HG03196 (cell line): ENCODE results near the gene TTC9B.

ENCODE experiments used
- ATAC-seq: cut with Tn5 transposase; IDR thresholded peaks from one replicate; pipeline ENCODE4 v1.9.1; 2021; ENCODE audit not compliant: unreplicated experiment

Gene TTC9B

DNA sequence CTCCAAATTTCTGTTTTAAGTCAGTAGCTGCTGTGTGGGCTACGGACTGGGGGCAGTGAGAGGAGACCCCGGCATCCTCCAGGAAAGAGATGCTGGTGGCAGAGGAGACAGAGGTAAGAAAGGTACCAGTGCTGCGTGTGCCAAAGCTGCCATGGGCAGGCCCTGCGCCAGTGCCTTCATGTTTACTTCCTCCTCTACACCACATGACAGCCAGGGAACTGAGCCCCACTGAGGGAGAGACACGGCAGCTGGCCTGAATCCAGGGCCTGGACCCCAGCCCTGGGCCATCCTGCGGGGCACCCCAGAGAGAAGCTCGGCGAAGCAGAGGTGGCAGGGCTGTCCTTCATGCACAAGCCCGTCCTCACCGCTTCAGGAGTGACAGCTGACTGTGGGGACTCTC, 31.0 kb upstream of the TTC9B start:
- no peak for ATAC-seq

DNA sequence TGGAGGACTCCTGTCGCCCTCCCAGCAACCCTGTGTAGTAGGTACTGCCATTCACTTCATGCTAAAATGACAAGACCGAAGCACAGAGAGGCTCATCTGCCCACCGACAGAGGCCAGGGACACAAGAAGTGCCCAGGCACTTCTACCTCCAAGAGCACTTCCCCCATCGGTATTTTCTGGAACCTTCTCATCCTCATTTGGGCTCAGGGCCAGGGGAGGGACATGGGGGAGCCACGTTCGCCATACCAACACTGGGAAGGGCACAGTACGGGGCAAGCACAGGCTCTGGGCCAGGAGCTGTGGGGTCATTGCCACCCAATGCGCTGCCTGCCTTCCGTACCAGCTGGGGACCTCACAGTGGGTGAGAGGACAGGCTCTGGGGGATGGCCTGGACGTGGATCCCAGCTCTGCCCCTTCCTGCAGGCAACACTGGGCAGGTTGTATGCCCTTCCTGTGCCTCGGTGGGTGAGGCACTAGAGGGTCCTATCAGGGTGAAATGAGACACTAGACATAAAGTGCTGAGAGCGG, 29.6 kb upstream of the TTC9B start:
- ATAC-seq: no peak

DNA sequence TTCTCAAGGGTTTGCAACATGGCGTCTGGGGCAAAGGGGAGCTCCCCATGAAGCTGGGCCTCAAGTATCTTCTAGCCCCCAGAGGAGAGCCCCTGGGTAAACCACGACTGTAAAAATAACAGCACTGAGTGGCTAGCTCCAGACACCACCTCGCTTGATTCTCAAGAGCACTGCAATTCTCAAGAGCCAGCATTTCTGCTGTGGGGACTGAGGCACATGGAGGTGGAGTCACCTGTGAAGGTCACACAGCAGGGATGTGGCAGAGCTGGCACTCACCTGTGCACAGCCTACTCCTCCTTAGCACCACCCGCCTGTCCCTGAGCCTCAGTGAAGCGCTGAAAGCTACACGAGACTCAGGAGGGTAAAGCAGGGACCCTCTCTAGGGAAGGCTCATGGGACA, 29.0 kb upstream of the TTC9B start:
- no peak for ATAC-seq

GRCh38 chr19:40246292-40247073, 28.3 kb upstream of the TTC9B start:
- no peak for ATAC-seq

GRCh38 chr19:40245506-40246128, 27.4 kb upstream of the TTC9B start:
- ATAC-seq: no peak

- ATAC-seq: no peak
These were observed 26.6 kb upstream of the TTC9B start for GRCh38 chr19:40244579-40245317.

DNA sequence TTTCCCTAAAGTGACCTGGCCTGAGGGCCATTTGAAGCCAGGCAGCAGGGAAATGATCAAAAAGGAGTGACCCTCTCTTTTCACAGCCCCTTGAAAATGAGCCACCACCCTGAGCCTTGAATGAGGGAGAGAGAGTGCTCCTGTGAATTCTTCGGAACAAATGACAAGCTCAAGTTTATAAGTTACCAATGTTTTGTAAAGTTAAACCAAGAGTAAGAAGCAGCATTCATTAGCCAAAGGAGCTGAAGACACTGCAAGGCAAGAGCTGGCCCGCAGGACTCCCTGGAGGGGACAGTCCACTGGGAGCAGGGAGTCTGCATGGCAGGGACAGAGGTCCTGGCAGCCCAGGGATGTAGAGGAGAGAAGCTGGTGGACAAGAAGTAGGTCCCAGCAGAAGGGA, 25.0 kb upstream of the TTC9B start:
- ATAC-seq: no peak

- no peak for ATAC-seq
These were observed 24.3 kb upstream of the TTC9B start for GRCh38 chr19:40242480-40242879.

DNA sequence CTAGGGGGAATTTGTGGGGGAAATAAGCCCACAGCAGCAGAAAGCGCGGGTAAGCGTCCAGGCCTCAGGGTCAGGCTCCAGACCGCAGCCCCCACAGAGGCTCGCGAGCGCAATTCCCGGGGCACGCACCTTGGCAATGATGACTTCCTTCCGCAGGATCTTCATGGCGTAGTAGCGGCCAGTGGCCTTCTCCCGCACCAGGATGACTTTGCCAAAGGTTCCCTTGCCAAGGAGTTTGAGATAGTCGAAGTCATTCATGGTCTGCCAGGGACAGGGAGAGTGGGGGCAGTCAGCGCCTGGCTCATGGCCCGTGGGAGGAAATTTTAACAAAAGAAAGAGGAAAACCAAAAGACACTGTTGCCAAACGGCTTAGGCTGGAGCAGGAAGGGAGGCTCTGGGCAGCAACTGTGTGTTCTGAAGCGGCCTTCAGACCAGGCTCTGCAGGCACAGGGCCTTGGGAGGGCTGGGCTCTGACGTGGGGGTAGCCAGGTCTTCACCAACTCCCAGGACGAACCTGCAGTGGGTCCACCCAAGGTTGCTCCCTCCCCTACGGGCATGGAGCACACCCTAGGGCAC, 23.7 kb upstream of the TTC9B start:
- no peak for ATAC-seq

DNA sequence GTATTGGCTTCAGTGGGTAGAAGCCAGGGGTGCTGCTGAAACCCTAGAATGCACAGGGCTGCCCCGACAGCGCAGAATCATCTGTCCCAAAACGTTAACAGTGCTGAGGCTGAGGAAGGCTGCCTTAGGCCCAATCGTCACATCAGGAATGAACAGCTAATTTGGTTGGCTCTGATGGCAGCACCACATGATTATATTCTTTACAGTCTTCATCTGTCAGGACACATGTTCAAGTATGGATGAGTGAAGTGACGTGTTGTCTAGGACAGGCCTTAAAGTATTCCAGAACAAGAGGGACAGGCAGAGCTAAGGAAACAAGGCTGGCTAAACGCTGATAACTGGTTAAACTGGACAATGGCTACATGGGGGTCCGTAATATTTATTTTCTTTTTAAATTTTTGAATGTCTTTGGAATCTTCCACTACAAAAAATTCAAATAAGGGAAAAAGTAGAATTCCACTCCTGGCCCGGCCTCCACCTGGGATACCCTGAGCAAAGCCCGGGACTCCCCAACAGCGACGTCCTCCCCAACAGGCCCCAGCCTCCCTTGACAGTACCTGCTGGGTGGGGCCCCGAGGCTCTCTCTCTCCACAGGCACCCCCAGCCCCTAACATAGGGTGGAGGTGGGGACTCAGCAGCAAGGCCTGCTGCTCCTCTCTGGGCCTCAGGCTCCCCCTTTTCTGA, 23.1 kb upstream of the TTC9B start:
- no peak for ATAC-seq

GRCh38 chr19:40240332-40240731, 22.1 kb upstream of the TTC9B start:
- ATAC-seq: no peak

DNA sequence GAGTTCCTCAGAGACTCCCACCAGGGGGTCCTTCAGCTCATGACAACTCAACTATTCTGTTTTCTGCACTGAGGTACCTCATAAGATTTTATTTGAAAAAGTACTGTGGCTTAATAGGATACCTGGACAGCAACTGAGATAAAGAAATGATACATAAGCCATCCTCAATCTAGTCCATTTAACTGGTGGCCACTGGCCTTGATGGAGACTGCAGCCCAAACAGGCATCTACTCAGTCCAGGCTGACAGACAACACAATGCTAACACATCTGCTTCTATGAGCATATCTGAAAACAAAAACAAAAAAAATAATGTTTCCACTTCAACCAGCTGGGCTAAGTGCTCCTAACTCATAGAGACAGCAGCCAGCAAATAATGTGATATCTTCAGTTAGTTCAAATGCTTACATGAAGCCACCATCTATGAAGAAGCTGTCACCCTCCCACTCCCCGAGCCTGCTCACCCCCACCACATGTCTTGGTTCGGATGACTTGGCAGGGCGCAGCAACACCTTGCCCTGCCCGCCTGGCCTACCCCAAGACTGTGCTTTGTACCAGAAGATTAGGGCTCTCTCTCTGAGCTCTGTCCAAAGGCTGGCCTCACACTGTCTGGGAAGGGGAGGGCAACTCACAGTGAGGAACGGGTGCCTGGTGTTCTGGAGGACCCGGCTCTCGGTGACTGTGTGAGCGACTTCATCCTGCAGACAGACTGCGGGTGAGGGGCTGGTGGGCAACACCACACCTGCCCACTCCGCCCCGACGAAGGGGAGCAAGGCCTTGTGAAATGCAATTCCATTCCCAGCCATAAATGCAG, 21.4 kb upstream of the TTC9B start:
- ATAC-seq: no peak

GRCh38 chr19:40238775-40239174, 20.6 kb upstream of the TTC9B start:
- ATAC-seq: no peak

DNA sequence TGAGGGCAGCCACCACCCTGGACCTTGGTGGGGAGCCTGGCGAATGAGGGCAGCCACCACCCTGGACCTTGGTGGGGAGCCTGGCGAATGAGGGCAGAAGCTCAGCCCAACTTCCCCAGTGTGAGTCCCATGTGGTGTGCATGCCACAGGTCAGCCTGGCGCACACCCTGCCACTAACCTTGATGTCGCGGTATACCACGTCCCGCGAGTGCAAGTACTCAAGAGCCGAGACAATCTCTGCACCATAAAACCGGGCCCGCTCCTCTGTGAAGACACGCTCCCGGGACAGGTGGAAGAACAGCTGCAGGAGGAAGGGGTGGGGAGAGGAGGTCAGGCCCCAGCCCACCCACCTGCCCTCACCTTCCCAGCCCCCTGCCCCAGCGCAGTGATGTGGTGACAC, 19.6 kb upstream of the TTC9B start:
- ATAC-seq: no peak

DNA sequence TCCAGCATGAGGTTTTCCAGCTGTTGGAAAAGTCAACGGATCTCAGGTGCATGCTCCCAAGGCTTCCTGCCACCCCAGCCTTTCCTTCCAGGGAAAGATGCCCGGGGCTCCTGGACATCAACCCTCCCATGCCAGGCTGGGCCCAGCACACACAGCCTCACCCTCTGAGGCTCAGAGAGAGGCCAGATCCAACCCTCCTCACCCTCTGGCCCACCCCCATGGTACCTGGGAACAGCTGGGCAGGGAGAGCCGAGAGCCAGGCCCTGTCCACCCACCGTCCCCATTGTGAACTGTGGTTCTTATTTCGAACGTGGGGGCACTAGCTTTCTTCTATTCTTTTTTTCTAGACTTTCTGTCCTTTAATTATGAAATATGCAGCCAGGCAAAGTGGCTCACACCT, 18.2 kb upstream of the TTC9B start:
- no peak for ATAC-seq

- ATAC-seq: no peak
These were observed 17.8 kb upstream of the TTC9B start for GRCh38 chr19:40236026-40236355.

GRCh38 chr19:40235238-40236025, 17.2 kb upstream of the TTC9B start:
- ATAC-seq: no peak

- ATAC-seq: no peak
These were observed 16.4 kb upstream of the TTC9B start for GRCh38 chr19:40234429-40235237.
